Measurements from ENCODE around the gene SLC46A3.

Gene SLC46A3

DNA sequence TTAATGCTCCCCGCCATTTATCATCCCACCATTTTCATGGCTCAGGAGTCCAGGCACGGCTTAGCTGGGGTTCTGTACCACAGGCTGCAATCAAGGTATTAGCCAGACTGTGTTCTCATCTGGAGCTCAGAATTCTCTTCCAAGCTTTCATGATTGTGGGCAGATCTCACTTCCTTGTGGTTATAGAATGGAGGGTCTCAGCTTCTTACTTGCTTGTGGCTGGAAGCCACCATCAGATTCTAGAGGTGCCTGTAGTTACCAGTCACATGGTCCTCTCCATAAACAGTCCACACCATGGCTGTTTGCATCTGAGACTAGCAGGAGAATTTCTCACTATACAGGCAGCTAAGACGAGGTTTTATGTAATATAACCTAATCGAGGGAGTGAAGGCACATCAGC lies 45.1 kb upstream of the SLC46A3 start:
- Histone ChIP-seq H3K36me3 (ENCODE audit: control insufficient read depth in 2 of 2, insufficient read depth in 1 of 2, low read length in 2 of 2) (no peaks in the 10 kb centered on the region), H3K4me3 (ENCODE audit: low read depth, low read length) (no peak overlapping the region), H3K27ac (ENCODE audit: extremely low read depth, low read depth, low read length) (no peak overlapping the region), H3K9me3 (ENCODE audit: control insufficient read depth, insufficient read depth, low read depth, low read length) (no peaks in the 10 kb centered on the region), H3K4me1 (ENCODE audit: control insufficient read depth, insufficient read depth, low read length) (no peaks in the 10 kb centered on the region)
- POLR2A ChIA-PET: no interaction called here
- CTCF ChIA-PET: interaction anchor here (0.7 kb wide), 1 partner anchor 236 kb away, joined by 3 read pairs; no protein-coding TSS in a partner anchor
- TF ChIP-seq, protein P1, sequence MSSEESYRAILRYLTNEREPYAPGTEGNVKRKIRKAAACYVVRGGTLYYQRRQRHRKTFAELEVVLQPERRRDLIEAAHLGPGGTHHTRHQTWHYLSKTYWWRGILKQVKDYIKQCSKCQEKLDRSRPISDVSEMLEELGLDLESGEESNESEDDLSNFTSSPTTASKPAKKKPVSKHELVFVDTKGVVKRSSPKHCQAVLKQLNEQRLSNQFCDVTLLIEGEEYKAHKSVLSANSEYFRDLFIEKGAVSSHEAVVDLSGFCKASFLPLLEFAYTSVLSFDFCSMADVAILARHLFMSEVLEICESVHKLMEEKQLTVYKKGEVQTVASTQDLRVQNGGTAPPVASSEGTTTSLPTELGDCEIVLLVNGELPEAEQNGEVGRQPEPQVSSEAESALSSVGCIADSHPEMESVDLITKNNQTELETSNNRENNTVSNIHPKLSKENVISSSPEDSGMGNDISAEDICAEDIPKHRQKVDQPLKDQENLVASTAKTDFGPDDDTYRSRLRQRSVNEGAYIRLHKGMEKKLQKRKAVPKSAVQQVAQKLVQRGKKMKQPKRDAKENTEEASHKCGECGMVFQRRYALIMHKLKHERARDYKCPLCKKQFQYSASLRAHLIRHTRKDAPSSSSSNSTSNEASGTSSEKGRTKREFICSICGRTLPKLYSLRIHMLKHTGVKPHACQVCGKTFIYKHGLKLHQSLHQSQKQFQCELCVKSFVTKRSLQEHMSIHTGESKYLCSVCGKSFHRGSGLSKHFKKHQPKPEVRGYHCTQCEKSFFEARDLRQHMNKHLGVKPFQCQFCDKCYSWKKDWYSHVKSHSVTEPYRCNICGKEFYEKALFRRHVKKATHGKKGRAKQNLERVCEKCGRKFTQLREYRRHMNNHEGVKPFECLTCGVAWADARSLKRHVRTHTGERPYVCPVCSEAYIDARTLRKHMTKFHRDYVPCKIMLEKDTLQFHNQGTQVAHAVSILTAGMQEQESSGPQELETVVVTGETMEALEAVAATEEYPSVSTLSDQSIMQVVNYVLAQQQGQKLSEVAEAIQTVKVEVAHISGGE (tag by site-specific recombination; conservative IDR thresholded peaks at IDR 0.05; ENCODE audit: low read depth): no peak
- TF ChIP-seq ZNF404 (tag by site-specific recombination; IDR thresholded peaks at IDR 0.05) (no peak), ZNF529 (tag by site-specific recombination; IDR thresholded peaks at IDR 0.05; ENCODE audit: insufficient replicate concordance) (no peak), ZNF548 (tag by site-specific recombination; IDR thresholded peaks at IDR 0.05) (no peak), ZNF768 (tag by site-specific recombination; IDR thresholded peaks at IDR 0.05) (no peak), ZNF121 (tag by site-specific recombination; IDR thresholded peaks at IDR 0.05) (no peak), ZNF138 (tag by site-specific recombination; IDR thresholded peaks at IDR 0.05; ENCODE audit: borderline replicate concordance) (no peak), ZNF366 (tag by site-specific recombination; conservative IDR thresholded peaks at IDR 0.05) (no peak)
- TF ChIP-seq, protein P2, sequence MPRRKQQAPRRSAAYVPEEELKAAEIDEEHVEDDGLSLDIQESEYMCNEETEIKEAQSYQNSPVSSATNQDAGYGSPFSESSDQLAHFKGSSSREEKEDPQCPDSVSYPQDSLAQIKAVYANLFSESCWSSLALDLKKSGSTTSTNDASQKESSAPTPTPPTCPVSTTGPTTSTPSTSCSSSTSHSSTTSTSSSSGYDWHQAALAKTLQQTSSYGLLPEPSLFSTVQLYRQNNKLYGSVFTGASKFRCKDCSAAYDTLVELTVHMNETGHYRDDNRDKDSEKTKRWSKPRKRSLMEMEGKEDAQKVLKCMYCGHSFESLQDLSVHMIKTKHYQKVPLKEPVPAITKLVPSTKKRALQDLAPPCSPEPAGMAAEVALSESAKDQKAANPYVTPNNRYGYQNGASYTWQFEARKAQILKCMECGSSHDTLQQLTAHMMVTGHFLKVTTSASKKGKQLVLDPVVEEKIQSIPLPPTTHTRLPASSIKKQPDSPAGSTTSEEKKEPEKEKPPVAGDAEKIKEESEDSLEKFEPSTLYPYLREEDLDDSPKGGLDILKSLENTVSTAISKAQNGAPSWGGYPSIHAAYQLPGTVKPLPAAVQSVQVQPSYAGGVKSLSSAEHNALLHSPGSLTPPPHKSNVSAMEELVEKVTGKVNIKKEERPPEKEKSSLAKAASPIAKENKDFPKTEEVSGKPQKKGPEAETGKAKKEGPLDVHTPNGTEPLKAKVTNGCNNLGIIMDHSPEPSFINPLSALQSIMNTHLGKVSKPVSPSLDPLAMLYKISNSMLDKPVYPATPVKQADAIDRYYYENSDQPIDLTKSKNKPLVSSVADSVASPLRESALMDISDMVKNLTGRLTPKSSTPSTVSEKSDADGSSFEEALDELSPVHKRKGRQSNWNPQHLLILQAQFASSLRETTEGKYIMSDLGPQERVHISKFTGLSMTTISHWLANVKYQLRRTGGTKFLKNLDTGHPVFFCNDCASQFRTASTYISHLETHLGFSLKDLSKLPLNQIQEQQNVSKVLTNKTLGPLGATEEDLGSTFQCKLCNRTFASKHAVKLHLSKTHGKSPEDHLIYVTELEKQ (tag by site-specific recombination; IDR thresholded peaks at IDR 0.05; ENCODE audit: borderline replicate concordance): no peak
- TF ChIP-seq, protein P3, sequence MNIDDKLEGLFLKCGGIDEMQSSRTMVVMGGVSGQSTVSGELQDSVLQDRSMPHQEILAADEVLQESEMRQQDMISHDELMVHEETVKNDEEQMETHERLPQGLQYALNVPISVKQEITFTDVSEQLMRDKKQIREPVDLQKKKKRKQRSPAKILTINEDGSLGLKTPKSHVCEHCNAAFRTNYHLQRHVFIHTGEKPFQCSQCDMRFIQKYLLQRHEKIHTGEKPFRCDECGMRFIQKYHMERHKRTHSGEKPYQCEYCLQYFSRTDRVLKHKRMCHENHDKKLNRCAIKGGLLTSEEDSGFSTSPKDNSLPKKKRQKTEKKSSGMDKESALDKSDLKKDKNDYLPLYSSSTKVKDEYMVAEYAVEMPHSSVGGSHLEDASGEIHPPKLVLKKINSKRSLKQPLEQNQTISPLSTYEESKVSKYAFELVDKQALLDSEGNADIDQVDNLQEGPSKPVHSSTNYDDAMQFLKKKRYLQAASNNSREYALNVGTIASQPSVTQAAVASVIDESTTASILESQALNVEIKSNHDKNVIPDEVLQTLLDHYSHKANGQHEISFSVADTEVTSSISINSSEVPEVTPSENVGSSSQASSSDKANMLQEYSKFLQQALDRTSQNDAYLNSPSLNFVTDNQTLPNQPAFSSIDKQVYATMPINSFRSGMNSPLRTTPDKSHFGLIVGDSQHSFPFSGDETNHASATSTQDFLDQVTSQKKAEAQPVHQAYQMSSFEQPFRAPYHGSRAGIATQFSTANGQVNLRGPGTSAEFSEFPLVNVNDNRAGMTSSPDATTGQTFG (tag by site-specific recombination; IDR thresholded peaks at IDR 0.05; ENCODE audit: borderline replicate concordance): no peak
- TF ChIP-seq, protein P4, sequence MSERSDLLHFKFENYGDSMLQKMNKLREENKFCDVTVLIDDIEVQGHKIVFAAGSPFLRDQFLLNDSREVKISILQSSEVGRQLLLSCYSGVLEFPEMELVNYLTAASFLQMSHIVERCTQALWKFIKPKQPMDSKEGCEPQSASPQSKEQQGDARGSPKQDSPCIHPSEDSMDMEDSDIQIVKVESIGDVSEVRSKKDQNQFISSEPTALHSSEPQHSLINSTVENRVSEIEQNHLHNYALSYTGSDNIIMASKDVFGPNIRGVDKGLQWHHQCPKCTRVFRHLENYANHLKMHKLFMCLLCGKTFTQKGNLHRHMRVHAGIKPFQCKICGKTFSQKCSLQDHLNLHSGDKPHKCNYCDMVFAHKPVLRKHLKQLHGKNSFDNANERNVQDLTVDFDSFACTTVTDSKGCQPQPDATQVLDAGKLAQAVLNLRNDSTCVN (tag by site-specific recombination; optimal IDR thresholded peaks at IDR 0.05): no peak
- TF ChIP-seq, protein P5, sequence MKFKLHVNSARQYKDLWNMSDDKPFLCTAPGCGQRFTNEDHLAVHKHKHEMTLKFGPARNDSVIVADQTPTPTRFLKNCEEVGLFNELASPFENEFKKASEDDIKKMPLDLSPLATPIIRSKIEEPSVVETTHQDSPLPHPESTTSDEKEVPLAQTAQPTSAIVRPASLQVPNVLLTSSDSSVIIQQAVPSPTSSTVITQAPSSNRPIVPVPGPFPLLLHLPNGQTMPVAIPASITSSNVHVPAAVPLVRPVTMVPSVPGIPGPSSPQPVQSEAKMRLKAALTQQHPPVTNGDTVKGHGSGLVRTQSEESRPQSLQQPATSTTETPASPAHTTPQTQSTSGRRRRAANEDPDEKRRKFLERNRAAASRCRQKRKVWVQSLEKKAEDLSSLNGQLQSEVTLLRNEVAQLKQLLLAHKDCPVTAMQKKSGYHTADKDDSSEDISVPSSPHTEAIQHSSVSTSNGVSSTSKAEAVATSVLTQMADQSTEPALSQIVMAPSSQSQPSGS (tag by site-specific recombination; IDR thresholded peaks at IDR 0.05; ENCODE audit: low read depth): no peak

DNA sequence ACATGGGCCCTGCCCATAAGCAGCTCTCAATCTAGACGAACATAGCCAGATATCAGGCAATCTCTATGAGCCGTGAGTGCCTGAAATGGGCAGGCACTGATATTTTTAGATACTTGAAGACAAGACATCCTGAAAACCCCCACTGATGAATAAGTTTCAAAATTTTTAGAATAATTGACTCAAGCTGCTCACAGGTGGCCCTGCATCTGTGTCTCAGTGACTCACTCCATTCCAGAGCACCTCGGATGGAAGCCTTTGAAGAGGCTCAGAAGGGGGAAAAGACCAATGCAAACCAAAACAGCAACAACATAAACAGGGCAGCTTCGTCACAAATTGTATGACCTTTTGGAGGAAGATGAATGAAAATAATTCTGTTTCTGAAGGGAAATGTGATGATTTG lies 42.8 kb upstream of the SLC46A3 start:
- Histone ChIP-seq H3K9me3 (ENCODE audit: control insufficient read depth, insufficient read depth, low read depth, low read length) (no peaks in the 10 kb centered on the region), H3K4me3 (ENCODE audit: low read depth, low read length) (no peak overlapping the region), H3K27ac (ENCODE audit: extremely low read depth, low read depth, low read length) (no peak overlapping the region), H3K36me3 (ENCODE audit: control insufficient read depth in 2 of 2, insufficient read depth in 1 of 2, low read length in 2 of 2) (no peaks in the 10 kb centered on the region), H3K4me1 (ENCODE audit: control insufficient read depth, insufficient read depth, low read length) (no peaks in the 10 kb centered on the region)
- CTCF ChIA-PET: no interaction called here
- POLR2A ChIA-PET: no interaction called here
- TF ChIP-seq KLF10 (tag by site-specific recombination; IDR thresholded peaks at IDR 0.05) (no peak), KLF16 (tag by site-specific recombination; IDR thresholded peaks at IDR 0.05) (no peak), ZBTB1 (tag by site-specific recombination; IDR thresholded peaks at IDR 0.05) (no peak), ZBTB20 (tag by site-specific recombination; IDR thresholded peaks at IDR 0.05) (no peak), ZNF341 (tag by site-specific recombination; IDR thresholded peaks at IDR 0.05; ENCODE audit: low read depth) (no peak), ZNF747 (tag by site-specific recombination; IDR thresholded peaks at IDR 0.05) (no peak), ZNF169 (tag by site-specific recombination; IDR thresholded peaks at IDR 0.05) (no peak)
- TF ChIP-seq, protein P6, sequence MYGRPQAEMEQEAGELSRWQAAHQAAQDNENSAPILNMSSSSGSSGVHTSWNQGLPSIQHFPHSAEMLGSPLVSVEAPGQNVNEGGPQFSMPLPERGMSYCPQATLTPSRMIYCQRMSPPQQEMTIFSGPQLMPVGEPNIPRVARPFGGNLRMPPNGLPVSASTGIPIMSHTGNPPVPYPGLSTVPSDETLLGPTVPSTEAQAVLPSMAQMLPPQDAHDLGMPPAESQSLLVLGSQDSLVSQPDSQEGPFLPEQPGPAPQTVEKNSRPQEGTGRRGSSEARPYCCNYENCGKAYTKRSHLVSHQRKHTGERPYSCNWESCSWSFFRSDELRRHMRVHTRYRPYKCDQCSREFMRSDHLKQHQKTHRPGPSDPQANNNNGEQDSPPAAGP (tag by site-specific recombination; IDR thresholded peaks at IDR 0.05): no peak
- TF ChIP-seq, protein P7, sequence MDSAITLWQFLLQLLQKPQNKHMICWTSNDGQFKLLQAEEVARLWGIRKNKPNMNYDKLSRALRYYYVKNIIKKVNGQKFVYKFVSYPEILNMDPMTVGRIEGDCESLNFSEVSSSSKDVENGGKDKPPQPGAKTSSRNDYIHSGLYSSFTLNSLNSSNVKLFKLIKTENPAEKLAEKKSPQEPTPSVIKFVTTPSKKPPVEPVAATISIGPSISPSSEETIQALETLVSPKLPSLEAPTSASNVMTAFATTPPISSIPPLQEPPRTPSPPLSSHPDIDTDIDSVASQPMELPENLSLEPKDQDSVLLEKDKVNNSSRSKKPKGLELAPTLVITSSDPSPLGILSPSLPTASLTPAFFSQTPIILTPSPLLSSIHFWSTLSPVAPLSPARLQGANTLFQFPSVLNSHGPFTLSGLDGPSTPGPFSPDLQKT (IDR thresholded peaks at IDR 0.05; ENCODE audit: borderline replicate concordance, low read depth, low read length): no peak
